OCI-M2 (cell line): ENCODE data around the gene EFHD2.
"Not testable (repeated sequence)": the region's sequence is repeated elsewhere in the genome, so short reads cannot be mapped to it uniquely, and the experiment has no call there.

ENCODE experiments used
- DNase-seq: peaks from one replicate; lab custom pipeline; 2025; ENCODE audit not compliant: unreplicated experiment; lab: John Stamatoyannopoulos, UW

The EFHD2 gene, protein sequence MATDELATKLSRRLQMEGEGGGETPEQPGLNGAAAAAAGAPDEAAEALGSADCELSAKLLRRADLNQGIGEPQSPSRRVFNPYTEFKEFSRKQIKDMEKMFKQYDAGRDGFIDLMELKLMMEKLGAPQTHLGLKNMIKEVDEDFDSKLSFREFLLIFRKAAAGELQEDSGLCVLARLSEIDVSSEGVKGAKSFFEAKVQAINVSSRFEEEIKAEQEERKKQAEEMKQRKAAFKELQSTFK

DNA sequence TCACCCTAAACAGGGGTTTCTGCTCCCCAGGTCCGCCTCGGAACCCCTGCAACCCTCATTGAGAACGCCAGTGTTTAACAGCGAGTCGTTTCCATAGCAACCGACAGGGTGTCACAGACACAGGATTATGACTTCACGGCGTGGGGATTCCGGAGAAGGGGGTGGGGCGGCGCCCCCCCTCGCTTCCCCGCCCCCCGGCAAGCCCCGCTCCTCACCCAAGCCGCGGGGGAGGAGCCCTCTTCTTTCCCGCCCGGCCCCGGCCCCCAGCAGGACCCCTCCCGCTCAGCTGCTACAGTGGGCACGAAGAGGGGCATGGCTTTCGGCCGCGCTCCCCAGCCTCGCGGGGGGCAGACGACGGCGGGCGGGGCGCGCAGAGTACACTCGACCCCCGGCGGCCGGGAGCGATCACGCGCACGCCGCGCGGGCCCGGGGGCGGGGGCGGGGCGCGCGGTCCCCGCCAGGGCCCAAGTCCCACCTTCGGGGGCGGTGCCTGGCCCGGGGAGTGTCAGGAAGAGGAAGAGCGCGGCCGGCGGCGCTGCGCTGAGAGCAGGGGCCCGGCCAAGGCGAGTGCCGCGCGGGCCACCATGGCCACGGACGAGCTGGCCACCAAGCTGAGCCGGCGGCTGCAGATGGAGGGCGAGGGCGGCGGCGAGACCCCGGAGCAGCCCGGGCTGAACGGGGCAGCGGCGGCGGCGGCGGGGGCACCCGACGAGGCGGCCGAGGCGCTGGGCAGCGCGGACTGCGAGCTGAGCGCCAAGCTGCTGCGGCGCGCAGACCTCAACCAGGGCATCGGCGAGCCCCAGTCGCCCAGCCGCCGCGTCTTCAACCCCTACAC, at the start of gene EFHD2:
Gene EFHD2, plus strand, starts transcription at position 501 of the 835 bp plus-strand sequence. Its CDS starts 84 bp downstream, at position 585.
- DNase-seq: no peak

DNA sequence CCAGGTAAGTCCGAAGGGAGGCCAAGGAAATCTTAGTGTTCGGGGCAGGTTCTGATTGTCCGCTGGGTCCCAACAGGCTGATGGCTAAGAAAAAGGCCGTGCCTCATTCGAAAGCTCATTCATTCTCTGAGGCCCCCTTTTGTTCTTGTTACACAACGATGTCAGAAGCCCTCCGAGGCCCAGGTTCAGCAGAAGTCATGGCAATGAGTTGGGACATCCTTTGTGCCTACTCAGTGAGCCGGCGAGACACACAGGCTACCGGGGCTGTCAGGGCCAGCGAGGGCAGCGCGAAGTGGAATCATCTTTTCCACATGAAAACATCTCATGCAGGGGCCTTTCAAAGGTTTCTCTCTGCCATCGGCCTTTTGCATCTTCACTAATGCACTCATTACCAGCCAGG, 49.0 kb upstream of the EFHD2 start:
- no peak for DNase-seq

DNA sequence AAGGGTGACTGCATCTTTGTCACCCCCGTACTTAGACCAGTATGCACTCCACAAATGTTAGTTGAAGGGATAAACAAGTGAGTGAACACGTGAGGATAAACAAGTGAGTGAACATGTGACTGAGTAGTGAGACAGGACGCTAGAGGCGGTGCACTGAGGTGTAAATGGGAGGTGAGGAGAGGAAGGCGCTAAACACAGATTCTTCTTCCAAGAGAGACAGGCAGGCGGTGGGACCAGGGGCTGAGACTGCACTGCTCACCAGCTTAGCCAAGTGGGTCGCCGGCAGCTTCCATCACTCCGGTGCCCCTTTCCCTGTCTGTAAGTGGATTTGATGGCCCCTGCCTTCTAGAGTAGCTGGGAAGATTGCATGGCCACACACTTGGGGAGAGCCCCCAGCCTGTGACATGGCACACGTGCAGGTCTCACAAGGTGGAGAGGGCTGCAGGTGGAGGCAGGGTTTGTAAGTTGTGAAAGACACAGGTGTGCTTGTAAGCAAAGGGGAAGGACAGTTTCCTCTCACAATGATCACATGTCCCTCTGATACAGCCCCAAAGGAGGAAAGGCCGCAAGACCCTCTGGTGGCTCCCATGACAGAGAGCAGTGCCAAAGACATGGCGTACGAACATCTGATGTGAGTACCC, 47.5 kb upstream of the EFHD2 start:
- DNase-seq: no peak

DNA sequence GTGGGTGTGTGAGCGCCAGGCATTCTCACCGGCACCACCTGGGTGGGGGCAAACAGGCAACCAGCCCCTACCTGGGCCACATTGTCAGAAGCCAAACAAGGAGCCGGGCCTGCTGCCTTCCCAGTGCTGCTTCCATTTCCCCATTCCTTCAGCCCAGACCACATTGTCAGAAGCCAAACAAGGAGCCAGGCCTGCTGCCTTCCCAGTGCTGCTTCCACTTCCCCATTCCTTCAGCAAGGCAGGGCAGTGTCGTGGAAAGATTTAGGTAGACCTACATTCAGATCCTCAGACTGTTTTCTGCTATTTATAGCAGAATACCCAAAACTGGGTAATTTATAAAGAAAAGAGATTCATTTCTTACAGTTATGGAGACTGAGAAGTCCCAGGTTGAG, 47.0 kb upstream of the EFHD2 start:
- DNase-seq: no peak

DNA sequence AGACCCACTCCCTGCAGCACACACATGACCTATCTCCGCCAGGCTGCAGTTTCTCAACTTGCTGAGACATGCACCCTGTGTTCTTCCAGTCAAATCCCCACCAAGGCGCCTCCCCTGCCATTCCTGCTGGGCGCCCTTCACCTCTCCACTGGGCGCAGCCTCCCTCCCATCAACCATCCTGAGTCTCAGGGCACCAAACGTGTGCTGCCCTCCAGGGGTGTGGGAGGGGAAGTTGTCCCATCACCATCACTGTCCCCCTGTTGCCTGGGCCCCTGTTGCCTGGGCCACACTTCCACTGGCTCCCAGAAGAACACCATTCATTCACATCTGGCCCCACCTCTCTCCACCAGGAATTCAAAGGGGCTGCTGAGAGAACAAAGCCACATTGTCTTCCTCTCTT, 44.9 kb upstream of the EFHD2 start:
- no peak for DNase-seq

DNA sequence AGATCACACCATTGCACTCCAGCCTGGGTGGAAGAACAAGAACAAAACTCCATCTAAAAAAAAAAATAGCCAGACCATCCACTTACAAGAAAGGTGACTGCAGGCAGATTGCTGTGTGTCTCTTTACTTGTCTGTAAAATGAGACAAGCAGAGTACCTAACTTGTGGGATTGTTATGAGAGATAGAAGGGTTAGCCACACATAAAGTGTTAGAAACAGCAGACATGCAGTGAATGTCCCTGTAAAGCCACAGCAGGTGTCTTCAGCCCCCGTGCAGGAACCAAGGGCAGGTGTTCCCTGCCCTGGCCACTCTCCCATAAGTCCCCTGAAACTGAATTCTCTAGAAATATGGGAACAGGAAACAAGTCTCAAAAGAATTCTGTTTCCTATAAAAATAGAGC, 40.8 kb upstream of the EFHD2 start:
- DNase-seq: no peak

DNA sequence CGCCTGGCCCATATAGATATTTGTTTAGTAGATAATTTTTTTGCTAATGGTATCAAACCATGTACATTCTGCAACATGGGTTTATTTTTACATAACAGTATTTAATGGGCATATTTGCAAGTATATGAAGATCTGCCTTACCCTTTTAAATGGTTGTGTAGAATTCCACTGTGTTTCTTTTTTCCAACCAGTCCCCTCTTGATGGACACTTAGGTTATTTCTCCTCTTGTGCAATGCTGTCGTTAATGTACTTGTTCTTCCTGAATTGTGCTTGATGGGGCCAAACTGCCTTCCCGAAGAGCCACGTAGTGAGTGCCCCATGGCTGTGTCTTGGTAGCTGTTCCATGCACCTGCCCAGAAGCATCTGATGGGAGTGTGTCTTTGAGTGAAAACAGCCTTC, 39.4 kb upstream of the EFHD2 start:
- no peak for DNase-seq

DNA sequence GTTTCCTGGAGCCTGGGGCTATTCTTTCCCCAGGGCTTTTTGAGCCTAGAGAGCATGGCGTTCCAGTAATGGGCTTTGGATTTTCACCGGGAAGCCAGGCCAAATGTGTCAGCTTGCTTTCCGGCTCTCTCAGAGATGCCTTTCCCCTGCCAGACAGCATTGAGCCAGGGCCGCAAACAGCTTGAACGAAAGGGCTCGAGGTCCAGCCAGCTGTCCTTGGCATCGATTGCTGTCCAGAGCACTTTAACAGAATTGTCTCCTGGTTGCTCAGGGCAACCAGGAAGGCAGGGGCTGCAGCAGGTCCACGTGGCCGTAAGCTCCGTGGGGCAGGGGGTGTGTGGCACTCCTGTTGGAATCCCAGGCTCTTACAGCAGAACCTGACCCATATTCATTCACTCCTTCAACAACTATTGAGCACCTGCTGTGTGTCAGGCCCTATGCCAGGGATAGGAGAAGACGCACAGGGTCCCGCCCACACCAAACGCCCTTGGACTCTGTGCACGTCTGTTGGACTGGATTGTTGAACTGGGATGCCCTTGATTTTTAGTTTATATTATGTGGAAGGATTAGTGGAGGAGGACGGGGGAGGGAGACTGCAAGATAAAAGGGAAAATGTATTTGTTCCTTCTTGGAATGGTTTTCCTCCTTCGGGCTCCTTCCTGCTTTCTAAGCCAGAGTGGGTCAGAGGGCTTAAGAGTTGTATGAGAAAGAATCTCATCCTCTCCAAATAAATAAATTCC, 38.7 kb upstream of the EFHD2 start:
- DNase-seq: no peak

DNA sequence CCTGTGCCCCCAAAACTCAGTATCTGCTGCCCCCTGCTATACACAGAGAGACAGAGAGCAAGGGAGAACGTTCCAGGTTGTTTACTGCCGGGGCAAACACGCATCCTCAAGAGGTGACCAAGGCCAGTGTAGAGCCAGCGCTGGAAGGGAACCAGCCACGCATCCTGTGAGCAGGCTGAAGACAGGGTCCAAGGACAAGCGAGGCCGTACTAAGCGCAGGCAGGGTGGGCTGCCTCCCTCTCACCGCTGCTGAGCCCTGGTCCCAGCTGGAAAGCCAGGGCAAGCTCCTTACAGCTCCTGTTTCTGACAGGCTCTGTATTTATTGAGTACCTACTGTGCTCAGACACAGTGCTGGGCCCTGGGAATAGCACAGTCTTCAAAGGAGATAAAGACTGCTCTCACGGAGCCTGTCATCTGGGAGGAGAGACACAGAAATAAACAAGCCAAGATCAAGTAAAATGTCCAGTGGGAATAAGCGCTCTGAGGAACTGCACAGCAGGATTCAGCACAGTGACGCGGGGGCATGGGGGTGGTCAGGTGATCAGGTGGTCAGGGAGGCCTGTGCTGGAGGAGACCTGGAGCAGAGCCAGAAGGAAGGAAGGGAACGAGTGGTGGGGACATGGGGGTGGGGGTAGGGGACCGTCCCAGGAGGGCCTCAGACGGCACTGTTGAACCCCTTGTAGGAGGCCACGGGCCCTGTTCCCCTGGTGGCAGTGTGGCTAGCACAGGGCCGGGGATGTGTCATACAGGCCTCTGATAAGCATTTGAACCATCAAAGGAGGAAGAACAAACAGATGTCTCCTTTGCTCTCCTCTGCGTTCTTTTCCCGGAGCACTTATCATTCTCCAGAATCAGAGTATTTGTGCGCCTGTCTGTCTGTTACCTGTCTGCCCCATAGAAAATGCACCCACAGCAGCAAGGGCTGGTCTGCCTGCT, 37.8 kb upstream of the EFHD2 start:
- DNase-seq: no peak

DNA sequence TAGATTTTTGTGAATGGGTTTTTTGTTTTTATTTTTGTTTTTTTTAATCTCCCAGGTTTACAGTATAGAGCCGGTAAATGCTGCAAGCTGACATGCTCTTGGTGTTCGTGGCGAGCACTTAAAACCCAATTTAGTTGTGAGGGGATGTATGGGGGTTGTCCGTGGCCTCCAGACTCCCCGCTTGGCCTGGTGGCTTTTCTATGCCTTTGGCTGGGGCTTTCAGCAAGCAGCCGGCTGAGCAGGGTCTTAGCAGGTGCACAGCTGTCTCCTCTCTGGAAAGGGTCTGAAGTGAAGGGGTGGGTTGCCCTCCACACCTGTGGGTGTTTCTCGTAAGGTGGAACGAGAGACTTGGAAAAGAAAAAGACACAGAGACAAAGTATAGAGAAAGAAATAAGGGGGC, 31.0 kb upstream of the EFHD2 start:
- DNase-seq: no peak

DNA sequence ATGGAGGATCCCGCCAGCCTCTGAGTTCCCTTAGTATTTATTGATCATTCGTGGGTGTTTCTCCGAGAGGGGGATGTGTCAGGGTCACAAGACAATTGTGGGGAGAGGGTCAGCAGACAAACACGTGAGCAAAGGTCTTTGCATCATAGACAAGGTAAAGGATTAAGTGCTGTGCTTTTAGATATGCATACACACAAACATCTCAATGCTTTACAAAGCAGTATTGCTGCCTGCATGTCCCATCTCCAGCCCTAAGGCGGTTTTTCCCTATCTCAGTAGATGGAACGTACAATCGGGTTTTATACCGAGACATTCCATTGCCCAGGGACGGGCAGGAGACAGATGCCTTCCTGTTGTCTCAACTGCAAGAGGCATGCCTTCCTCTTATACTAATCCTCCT, 30.5 kb upstream of the EFHD2 start:
- not testable (repeated sequence) for DNase-seq

DNA sequence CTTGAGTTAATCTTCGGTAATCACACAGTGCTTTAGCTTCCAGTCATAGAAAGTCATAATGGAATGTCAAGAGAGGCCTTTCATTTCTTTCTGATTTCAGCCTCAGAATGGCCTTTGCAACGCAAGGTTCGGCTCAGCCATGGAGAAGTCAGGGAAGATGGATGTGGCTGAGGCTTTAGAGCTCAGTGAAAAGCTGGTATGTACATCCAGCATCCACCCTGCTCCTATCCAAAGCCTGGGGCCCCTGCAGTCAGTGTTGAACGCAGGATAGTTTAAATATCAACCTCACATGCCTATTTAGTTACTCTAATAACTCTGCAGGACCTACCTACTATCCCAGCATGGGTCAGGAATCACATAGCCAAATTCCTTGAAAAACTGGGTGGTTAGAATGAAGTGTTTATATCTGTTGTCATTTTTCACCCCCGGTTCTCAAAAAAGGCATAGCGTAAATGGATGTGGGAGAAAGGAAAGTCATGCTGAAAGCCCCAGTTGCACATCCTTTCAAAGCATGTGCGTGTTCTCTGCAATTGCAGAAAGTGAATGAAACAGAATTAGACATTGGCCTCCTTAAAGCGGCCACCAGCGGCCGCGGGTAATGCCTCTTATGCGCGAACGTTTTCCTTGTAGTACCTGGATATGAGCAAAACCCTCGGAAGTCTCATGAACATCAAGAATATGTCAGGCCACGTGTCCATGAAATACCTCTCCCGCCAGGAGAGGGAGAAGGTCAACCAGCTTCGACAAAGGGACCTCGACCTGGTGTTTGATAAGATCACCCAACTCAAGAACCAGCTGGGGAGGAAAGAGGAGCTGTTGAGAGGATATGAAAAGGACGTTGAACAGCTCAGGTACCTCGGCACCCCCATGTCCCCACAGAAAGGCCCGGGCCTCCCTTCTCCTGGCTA, 28.8 kb upstream of the EFHD2 start:
- no peak for DNase-seq

DNA sequence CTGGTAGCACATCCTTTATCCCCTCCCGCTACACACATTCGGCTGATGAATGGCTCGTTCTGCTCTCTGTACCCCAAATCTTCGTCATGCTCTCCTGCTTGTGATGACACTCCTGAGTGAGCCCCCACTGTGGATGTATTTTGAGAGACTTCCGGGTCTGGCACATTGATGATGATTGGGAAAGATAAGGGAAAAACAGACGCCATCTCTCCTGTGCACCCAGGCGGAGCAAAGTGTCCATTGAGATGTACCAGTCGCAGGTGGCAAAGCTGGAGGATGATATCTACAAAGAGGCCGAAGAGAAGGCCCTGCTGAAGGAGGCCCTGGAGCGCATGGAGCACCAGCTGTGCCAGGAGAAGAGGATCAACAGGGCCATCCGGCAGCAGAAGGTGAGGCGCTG, 27.9 kb upstream of the EFHD2 start:
- no peak for DNase-seq

DNA sequence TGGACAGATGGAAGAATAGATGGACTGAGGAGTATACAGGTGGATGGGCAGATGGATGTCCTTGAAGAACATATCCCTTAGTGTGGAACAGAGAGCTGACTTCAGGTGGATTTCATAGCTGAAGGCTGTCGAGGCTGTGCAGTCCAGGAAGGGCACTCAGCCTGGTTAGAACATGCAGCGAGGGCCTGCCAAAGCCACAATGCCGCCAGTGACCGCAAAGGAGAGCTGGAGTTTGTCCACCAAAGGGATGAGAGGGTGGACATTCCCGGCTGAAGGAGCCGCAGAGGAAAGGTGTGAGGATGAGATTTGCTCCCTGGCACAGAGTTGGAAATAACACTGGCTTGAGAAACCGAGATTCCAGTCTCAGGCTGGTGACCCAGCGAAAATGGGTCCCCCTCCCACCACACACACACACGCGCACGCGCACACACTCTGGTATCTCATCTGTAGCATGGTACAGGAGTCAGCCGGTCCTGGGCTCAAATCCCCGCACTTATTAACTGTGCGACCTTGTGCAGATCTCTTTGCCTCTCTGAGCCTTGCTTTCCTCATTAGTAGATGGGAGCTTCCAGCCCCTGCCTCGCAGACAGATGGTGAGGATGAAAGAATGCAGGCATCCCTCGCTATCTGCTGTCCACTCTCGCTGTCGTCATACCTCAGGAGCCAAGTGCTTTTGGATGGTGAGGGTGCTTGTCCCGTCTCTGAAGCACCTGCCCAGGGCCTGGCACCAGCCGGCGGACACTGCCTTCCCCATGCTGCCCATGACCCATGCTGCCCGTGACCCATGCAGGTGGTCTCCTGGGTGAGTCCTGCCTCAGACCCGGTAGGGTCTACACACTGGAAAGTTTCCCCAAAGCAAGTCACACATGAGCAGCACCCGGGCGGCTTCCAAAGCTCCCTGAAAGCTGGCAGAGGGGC, 26.8 kb upstream of the EFHD2 start:
- DNase-seq: no peak

DNA sequence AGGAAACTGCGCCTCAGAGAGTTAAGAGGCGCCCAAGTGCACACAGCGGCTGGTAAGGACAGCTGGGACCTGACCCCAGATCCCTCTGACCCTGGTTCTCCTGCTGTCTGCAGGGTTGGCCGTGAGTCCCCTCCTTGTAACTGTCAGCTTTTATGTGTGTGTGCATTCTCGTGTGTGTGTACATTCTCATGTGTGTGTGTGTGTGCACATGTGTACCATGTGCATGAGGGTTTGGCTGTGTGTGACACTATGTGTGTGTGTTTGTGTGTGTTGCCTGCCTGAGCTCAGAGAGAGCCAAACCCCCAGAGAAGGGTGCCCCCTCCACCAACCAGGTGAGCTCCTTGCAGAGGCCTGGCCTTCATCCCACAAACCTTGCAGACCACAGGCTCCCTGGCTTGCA, 25.9 kb upstream of the EFHD2 start:
- DNase-seq: no peak

DNA sequence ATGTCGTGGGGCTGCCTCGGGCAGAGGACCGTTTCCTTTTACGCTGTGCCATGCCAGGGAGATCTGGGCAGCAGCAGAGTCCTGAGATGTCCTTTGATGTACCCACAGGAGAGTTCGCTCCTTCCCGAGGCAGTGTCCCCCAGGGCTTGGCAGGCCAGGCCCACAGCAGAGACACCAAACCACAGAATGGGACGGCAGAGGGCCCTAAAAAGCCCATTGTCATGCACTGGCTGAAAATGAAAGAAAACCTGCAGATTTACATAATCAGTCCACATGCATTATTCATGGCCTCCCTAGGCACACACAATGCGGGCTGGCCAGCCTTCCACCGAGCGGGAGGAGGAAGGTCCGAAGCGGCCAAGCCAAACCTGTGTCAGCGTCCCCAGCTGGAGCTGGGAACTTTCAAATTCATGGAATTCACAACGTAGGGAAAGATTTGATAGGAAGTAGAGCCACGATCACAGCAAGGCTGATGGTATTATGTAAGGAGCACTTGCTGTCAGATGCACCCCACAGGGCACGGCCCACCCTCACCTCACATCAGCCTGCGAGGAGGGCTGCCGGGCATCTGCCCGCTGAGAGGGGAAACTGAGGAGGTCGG, 25.3 kb upstream of the EFHD2 start:
- no peak for DNase-seq

DNA sequence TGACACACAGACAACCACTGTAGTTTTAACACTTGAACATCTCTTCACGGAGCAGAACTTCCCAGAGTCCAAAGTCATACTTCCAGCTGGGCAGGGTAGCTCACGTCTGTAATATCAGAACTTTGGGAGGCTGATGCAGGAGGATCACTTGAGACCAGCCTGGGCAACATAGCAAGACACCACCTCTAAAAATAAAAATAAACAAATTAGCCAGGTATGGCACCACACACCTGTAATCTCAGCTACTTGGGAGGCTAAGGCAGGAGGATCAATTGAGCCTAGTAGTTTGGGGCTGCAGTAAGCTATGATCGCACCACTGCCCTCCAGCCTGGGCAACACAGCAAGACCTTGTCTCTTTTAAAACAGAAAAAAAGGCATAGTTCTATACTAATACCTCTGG, 24.3 kb upstream of the EFHD2 start:
- no peak for DNase-seq

DNA sequence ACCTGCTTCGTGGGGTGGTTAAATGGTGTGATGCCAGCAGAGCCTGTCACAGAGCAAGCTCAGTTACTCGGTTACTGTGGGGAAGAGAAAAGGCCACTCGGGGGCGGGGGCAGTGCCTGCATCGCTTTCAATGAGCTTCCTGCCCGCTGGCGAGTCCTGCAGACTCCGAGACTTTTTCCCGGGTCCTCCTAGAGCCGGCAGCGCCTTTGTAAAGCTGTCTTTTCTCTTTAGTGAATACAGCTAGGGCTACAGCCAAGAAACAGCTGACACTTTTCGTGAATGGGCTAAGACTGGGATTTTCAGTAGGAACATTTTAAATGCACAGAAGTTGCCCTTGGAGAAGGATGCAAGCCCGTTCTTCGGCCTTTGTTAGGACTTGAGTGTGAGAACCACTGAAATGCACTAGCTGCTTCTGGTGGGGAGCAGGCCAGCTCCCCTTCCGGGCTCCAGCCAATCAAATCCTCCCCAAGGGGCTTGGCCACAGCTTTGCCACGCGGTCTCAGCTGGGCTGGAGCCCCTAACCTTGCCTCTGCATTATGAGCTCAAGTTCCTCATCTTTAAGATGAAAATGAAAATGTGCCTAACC, 23.4 kb upstream of the EFHD2 start:
- no peak for DNase-seq
